Small intestine (tissue), 7 donors: ENCODE measurements around the gene PODXL2. TPM values are rescaled to one million over a fixed set of nuclear protein-coding genes. Genes with fewer than 3 reads are reported as not detected.
"Not testable (repeated sequence)": the region's sequence is repeated elsewhere in the genome, so short reads cannot be mapped to it uniquely, and the experiment has no call there.

Experiments
- DNase-seq, 2 donors: peaks; one replicate each; pipeline versions ENCODE4 v3.0.0 to v3.0.0-alpha.2; 2013
- FAIRE-seq: peaks from 2 replicates; lab custom pipeline; 2012; peaks lifted over from hg19 to GRCh38; lab: Jason Lieb, UNC
- H3K27ac ChIP-seq, 3 donors: one replicate each; pipeline ENCODE4 v1.5.1; 2013; ENCODE audit warnings: low read length in 2 of 3, mild to moderate bottlenecking in 2 of 3, control low read depth in 1 of 3, inconsistent platforms in 1 of 3, low read depth in 1 of 3, moderate library complexity in 1 of 3
- H3K27me3 ChIP-seq, 3 donors: one replicate each; pipeline ENCODE4 v1.6.1; 2013; ENCODE audit warnings: low read length in 3 of 3, inconsistent platforms in 1 of 3; ENCODE audit not compliant: control insufficient read depth in 3 of 3, insufficient read depth in 3 of 3
- H3K36me3 ChIP-seq, 3 donors: one replicate each; pipeline ENCODE4 v1.6.1; 2013; ENCODE audit warnings: low read length in 3 of 3, inconsistent platforms in 1 of 3, low read depth in 1 of 3, mild to moderate bottlenecking in 1 of 3, moderate library complexity in 1 of 3; ENCODE audit not compliant: control insufficient read depth in 3 of 3, insufficient read depth in 2 of 3
- H3K4me1 ChIP-seq, 3 donors: one replicate each; pipeline ENCODE4 v1.6.1; 2013; ENCODE audit warnings: low read length in 2 of 3, inconsistent platforms in 1 of 3, low read depth in 1 of 3, mild to moderate bottlenecking in 1 of 3, moderate library complexity in 1 of 3; ENCODE audit not compliant: control insufficient read depth in 3 of 3, insufficient read depth in 2 of 3
- H3K4me3 ChIP-seq, 3 donors: one replicate each; pipeline ENCODE4 v1.5.1; 2013; ENCODE audit warnings: low read length in 3 of 3, control low read depth in 1 of 3, inconsistent platforms in 1 of 3, low read depth in 1 of 3, mild to moderate bottlenecking in 1 of 3, moderate library complexity in 1 of 3
- H3K9me3 ChIP-seq, 2 donors: one replicate each; pipeline ENCODE4 v1.6.1; 2013; ENCODE audit warnings: low read depth in 1 of 2, low read length in 1 of 2; ENCODE audit not compliant: control insufficient read depth in 2 of 2, insufficient read depth in 1 of 2
- WGBS, 3 donors: extraction: QIAGEN DNeasy Blood & Tissue Kit; methylation state at CpG; one replicate each; pipeline ENCODE4 v1.1.7; 2013; 5-methylcytosine and 5-hydroxymethylcytosine counted together
- polyA plus RNA-seq, 4 donors: library from polyadenylated mRNA; stranded (reverse) in 3 of 4; unstranded in 1 of 4; fragments of 200-250 nt in 3 of 4; fragments of 120-200 nt in 1 of 4; gene quantifications; one replicate each; pipeline versions ENCODE4 v1.2.1 to v1.2.3, GENCODE V29; 2013
- donor health status: healthy with polysubstance abuse.
- donor health status: control.
- donor health status: control.
- donor health status: Bipolar disorder and iron deficiency.
- donor health status: healthy.

Gene PODXL2
- polyA plus RNA-seq, 4 donors = 1.6 to 17.0 (median 4.2) TPM

DNA sequence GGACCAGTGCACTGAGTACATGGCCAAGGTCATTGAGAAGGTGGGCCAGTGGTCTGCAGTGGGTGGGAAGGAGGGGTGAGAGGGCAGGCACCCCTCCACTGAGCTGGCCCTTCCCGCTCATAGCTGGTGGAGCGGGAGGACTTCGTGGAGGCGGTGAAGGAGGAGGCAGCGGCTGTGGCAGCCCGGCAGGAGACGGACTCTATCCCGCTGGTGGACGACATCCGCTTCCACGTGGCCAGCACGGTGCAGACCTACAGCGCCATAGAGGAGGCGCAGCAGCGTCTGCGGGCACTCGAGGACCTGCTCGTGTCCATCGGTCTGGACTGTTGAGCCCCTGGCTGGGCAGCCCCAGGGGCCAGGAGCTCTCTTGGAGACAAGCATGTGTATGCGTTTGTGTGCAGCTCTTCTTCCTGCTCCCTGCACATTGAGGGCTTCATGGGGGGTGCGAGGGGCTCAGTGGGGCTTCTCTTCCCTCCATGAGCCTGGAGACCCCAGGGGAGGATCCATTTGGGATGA, 51.2 kb downstream of the PODXL2 start:
- H3K27me3 ChIP-seq = no peaks in the 10 kb centered on the region
- WGBS, 3 donors = 96 to 98% (median 96%) methylated on average over 21 of the region's 21 CpGs
- no peak overlapping the region for H3K4me3 ChIP-seq
- no peaks in the 10 kb centered on the region for H3K4me1 ChIP-seq
- DNase-seq (no peak), FAIRE-seq (no peak)
- peaks cover 0 to 35% (median 0%) of the 10 kb centered on the region in 3 donors for H3K36me3 ChIP-seq
- no peak overlapping the region for H3K27ac ChIP-seq
- H3K9me3 ChIP-seq = no peaks in the 10 kb centered on the region

- Histone ChIP-seq H3K4me3 (no peak overlapping the region), H3K36me3 (peaks cover 0 to 31% (median 0%) of the 10 kb centered on the region in 3 donors), H3K27me3 (no peaks in the 10 kb centered on the region), H3K9me3 (no peaks in the 10 kb centered on the region), H3K27ac (no peak overlapping the region), H3K4me1 (no peaks in the 10 kb centered on the region)
- no peak for DNase-seq
- 75 to 92% (median 84%) methylated on average over 1 of the region's 1 CpG for WGBS, 3 donors
- FAIRE-seq = no peak
Measured at GRCh38 chr3:127680798-127681221, 51.8 kb downstream of the PODXL2 start.

- 89 to 93% (median 90%) methylated on average over 6 of the region's 6 CpGs for WGBS, 3 donors
- H3K36me3 ChIP-seq = peaks cover 0 to 22% (median 0%) of the 10 kb centered on the region in 3 donors
- H3K4me3 ChIP-seq, H3K27ac ChIP-seq, H3K27me3 ChIP-seq, DNase-seq, FAIRE-seq, H3K4me1 ChIP-seq, H3K9me3 ChIP-seq: not testable (repeated sequence)
Measured at GRCh38 chr3:127682175-127682554, 53.2 kb downstream of the PODXL2 start.

DNA sequence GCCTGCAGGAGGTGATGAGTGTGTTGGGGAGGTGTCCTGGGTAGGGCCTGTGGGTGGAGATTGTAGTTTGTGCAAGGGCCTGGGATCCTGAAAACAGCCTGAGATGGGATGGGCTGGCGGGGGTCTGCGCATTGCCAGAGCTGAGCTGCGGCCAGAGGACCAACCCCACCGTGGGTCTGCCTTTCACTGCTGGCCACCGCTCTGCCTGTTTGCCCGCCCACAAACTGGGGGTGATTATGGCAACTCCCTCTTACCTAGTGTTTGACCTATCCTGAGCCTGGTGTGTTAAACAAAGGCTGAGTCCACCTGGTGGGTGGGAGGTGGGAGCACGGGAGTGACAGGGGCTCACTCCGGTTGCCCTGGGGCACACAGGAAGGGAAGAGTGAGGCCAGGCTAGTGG, 53.6 kb downstream of the PODXL2 start:
- H3K36me3 ChIP-seq = peaks cover 0 to 18% (median 0%) of the 10 kb centered on the region in 3 donors
- no peak for FAIRE-seq
- no peak for DNase-seq

DNA sequence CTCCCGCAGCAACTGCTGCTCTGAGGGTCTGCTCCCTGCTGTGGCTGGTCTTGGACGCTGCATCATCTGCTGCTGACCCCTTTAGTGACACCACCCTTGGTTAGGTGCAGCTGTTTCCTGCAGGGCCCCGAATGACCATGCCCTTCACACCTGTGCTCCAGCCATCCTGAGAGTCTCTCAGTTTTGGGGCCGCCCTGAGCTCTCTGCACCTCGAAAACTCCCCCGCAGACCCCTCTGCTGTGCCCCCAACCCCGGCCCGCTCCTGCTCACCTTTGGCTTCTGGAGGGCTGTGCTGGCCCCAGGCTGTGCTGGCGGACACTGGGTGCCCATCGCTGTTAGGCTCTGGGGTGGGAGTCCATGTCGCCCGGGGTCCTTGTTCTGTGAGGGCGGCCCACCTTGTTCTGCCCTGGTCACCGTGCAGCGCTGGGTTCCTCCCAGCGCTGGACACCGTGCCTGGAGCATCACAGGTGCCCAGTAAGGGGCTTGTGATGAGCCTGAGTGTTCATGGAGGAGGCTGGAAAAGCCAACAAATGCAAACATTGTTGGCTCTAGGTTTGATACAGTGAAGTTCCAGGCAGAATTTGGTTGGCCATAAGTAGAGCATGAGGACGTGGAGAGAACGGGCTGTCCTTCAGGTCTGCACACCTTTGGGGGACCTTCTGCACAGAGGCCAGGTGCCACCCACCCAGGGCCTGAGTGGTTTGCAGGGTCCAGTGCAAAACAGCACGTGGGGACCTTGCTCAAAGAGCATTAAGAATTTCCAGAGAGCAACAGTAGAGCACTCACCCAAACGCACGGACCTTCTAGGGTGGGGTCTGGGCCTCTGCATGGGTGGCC, 56.1 kb downstream of the PODXL2 start:
- FAIRE-seq (no peak), DNase-seq (no peak)
- Histone ChIP-seq H3K27ac (no peak overlapping the region), H3K4me3 (no peak overlapping the region), H3K4me1 (no peaks in the 10 kb centered on the region), H3K9me3 (no peaks in the 10 kb centered on the region), H3K36me3 (peaks cover 0 to 11% (median 0%) of the 10 kb centered on the region in 3 donors), H3K27me3 (no peaks in the 10 kb centered on the region)
- 71 to 74% (median 72%) methylated on average over 22 of the region's 22 CpGs for WGBS, 3 donors

More for the DNA sequence above, 53.6 kb downstream of the PODXL2 start:
- Histone ChIP-seq H3K27ac (no peak overlapping the region), H3K4me3 (no peak overlapping the region), H3K9me3 (no peaks in the 10 kb centered on the region), H3K27me3 (no peaks in the 10 kb centered on the region), H3K4me1 (no peaks in the 10 kb centered on the region)
- WGBS, 3 donors = 87 to 89% (median 89%) methylated on average over 8 of the region's 8 CpGs

GRCh38 chr3:127685708-127686511, 56.9 kb downstream of the PODXL2 start:
- H3K27ac ChIP-seq = no peak overlapping the region
- no peaks in the 10 kb centered on the region for H3K4me1 ChIP-seq
- no peaks in the 10 kb centered on the region for H3K9me3 ChIP-seq
- 75 to 79% (median 77%) methylated on average over 4 of the region's 4 CpGs for WGBS, 3 donors
- H3K4me3 ChIP-seq = no peak overlapping the region
- peaks cover 0 to 13% (median 0%) of the 10 kb centered on the region in 3 donors for H3K36me3 ChIP-seq
- FAIRE-seq (no peak), DNase-seq (no peak)
- H3K27me3 ChIP-seq = no peaks in the 10 kb centered on the region

GRCh38 chr3:127686512-127686894, 57.5 kb downstream of the PODXL2 start:
- DNase-seq (no peak), FAIRE-seq (no peak)
- Histone ChIP-seq H3K4me1 (no peaks in the 10 kb centered on the region), H3K4me3 (no peak overlapping the region), H3K27me3 (no peaks in the 10 kb centered on the region), H3K27ac (no peak overlapping the region), H3K9me3 (no peaks in the 10 kb centered on the region), H3K36me3 (peaks cover 0 to 16% (median 0%) of the 10 kb centered on the region in 3 donors)

DNA sequence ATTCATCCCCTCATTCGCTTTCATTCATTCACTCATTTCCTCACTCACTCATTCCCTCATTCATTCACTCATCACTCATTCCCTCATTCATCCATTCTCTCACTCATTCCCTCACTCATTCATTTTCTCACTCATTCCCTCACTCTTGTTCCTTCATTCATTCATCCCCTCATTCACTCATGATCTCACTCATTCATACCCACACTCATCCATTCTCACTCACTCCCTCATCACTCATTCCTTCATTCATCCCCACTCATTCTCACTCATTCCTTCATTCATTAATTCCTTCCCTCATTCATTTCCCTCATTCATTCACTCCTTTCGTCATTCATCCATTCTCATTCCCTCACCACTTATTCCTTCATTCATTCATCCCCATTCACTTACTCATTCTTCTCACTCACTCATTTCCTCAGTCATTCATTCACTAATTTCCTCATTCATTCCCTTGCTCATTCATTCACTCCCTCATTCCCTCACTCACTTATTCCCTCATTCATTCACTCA, 58.3 kb downstream of the PODXL2 start:
- no peaks in the 10 kb centered on the region for H3K9me3 ChIP-seq
- no peak for DNase-seq
- peaks cover 0 to 22% (median 0%) of the 10 kb centered on the region in 3 donors for H3K36me3 ChIP-seq
- H3K27ac ChIP-seq = no peak overlapping the region
- FAIRE-seq = no peak
- no peaks in the 10 kb centered on the region for H3K27me3 ChIP-seq
- H3K4me1 ChIP-seq = no peaks in the 10 kb centered on the region
- H3K4me3 ChIP-seq = no peak overlapping the region
- WGBS, 3 donors = 91 to 96% (median 92%) methylated on average over 2 of the region's 2 CpGs
